Activated T-cell treated with anti-CD3 and anti-CD28 coated beads, Interleukin-2, amount 50 U/mL, for 1 hour (primary cell): ENCODE results near the gene IL1RAP.
A peak's percentile ranks its signal among the peaks of the same experiment; 100 is the strongest.
"Not testable (repeated sequence)": the region's sequence is repeated elsewhere in the genome, so short reads cannot be mapped to it uniquely, and the experiment has no call there.

Source experiments
- DNase-seq: peaks from one replicate; pipeline ENCODE4 v3.0.0-alpha.2; 2020

The IL1RAP gene

GRCh38 chr3:190512666-190513065, 1.2 kb upstream of the IL1RAP start:
- no peak for DNase-seq

GRCh38 chr3:190514413-190515153, 698 bp downstream of the IL1RAP start:
- peak; percentile 31 for DNase-seq

- DNase-seq, result no peak
Measured at GRCh38 chr3:190516416-190516815, 2.5 kb downstream of the IL1RAP start.

GRCh38 chr3:190517687-190518086, 3.8 kb downstream of the IL1RAP start:
- DNase-seq, result no peak

GRCh38 chr3:190518531-190518930, 4.6 kb downstream of the IL1RAP start:
- not testable (repeated sequence) for DNase-seq

GRCh38 chr3:190519886-190520285, 6.0 kb downstream of the IL1RAP start:
- no peak for DNase-seq

- no peak for DNase-seq
Measured at GRCh38 chr3:190521998-190522397, 8.1 kb downstream of the IL1RAP start.

- DNase-seq, result no peak
Measured at GRCh38 chr3:190522621-190523222, 8.8 kb downstream of the IL1RAP start.

- no peak for DNase-seq
Measured at GRCh38 chr3:190524942-190525341, 11.1 kb downstream of the IL1RAP start.

GRCh38 chr3:190525634-190526033, 11.7 kb downstream of the IL1RAP start:
- DNase-seq, result no peak

GRCh38 chr3:190526787-190527762, 13.2 kb downstream of the IL1RAP start:
- DNase-seq, result no peak

- DNase-seq, result no peak
Measured at GRCh38 chr3:190528706-190529105, 14.8 kb downstream of the IL1RAP start.

- no peak for DNase-seq
Measured at GRCh38 chr3:190531406-190531805, 17.5 kb downstream of the IL1RAP start.

GRCh38 chr3:190532731-190533203, 18.9 kb downstream of the IL1RAP start:
- DNase-seq, result no peak

GRCh38 chr3:190533511-190534281, 19.8 kb downstream of the IL1RAP start:
- no peak for DNase-seq

GRCh38 chr3:190534386-190534785, 20.5 kb downstream of the IL1RAP start:
- DNase-seq, result no peak

- DNase-seq, result no peak
Measured at GRCh38 chr3:190534986-190535385, 21.1 kb downstream of the IL1RAP start.

- DNase-seq, result no peak
Measured at GRCh38 chr3:190537146-190537545, 23.3 kb downstream of the IL1RAP start.

GRCh38 chr3:190538288-190538687, 24.4 kb downstream of the IL1RAP start:
- no peak for DNase-seq

GRCh38 chr3:190539526-190539925, 25.6 kb downstream of the IL1RAP start:
- DNase-seq, result no peak

- no peak for DNase-seq
Measured at GRCh38 chr3:190541008-190541407, 27.1 kb downstream of the IL1RAP start.

GRCh38 chr3:190541560-190541959, 27.7 kb downstream of the IL1RAP start:
- no peak for DNase-seq

GRCh38 chr3:190542846-190543245, 29.0 kb downstream of the IL1RAP start:
- DNase-seq, result no peak
